Left forelimb (tissue), 1 donor: ENCODE results near the gene SVEP1.
"Not testable (repeated sequence)": the region's sequence is repeated elsewhere in the genome, so short reads cannot be mapped to it uniquely, and the experiment has no call there.

Experiments used
- DNase-seq: peaks from one replicate; pipeline ENCODE4 v3.0.0-alpha.2; 2018; ENCODE audit warnings: low spot score

The SVEP1 gene

GRCh38 chr9:110578575-110579033 is 937 bp downstream of the SVEP1 start:
- DNase-seq, result no peak

DNA sequence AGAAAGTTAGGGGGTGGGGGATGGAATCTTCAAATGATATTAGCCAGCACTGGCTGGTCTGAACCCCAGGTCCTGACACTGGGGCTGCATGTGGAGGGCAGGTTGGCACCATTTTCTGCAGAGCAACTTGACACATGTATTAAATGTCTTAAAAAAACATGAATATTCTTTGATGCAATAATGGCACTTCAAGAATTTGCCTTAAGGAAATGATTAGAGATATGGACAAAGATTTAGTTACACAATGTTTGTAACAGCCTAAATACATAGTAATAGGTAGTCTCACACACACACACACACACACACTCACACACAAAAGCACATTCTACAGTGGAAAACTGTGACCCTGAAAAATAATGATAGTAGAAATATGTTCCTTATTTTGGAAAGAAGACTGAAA is 3.6 kb downstream of the SVEP1 start:
- DNase-seq, result no peak

- no peak for DNase-seq
Measured at GRCh38 chr9:110575169-110575568, 4.4 kb downstream of the SVEP1 start.

DNA sequence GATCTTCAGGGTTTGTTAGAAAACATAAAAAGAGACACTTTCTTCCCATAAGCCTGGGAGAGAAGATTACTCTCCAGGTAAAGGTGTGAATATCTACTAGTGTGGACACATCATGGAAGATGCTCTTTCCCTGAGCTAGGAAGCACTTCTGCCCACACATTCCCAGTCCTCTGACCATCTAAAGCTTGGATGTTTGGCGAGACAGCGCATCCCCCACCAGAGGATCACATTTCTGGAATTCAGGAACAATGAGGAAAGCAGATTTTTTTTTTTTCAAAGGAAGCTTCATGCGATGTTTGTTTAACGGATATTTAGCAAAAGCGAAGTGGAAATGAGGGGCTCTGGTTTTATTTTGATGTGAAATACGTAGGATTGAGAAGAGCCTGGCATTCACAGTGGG is 6.2 kb downstream of the SVEP1 start:
- no peak for DNase-seq

GRCh38 chr9:110571801-110572483 is 7.6 kb downstream of the SVEP1 start:
- no peak for DNase-seq

DNA sequence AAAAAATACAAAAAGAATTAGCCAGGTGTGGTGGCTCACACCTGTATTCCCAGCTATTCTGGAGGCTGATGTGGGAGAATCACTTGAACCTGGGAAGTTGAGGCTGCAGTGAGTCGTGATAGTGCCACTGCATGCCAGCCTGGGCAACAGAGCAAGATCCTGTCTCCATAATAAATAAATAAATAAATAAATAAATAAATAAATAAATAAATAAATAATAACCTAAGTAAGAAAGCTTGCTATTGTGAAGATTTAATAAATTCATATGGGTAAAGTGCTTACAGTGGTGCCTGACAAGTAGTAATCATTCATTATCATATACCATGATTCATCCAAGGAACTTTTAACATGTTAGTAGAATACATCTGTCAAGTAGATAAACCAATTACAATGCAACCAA is 13.4 kb downstream of the SVEP1 start:
- DNase-seq, result no peak

DNA sequence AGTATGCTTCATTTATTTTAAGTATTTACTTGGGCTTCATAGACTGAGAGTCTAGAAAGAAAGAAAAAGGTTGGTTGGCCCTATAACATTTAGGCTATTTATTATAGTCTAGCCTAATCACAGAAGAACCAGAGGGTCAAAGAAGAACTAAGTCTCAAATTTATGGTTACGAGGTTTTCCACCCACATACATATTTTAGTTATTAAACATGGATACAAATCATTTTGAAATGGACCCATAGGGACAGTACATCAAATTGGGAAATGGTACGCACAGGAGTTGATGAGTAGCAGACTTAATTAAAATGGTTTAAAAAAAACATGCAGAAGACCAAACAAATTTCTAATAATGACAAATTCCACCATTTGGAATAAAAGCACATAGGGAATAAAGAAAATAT is 17.7 kb downstream of the SVEP1 start:
- DNase-seq, result no peak

DNA sequence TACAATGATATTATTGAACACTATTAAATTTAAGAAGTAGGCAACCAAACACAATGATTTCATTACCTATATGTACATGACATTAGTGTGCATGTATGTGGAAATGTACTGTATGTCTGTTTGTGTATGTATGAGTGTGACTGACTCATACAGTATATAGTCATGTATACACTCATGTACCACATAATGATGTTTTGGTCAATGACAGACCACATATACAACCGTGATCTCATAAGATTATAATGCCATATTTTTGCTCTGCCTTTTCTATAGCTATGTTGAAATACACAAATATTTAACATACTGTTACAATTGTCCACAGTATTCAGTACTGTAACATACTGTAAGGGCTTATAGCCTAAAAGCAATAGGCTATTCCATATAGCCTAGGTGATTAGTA is 19.7 kb downstream of the SVEP1 start:
- DNase-seq, result no peak

GRCh38 chr9:110555551-110556331 is 23.8 kb downstream of the SVEP1 start:
- no peak for DNase-seq

GRCh38 chr9:110546411-110546871 is 33.1 kb downstream of the SVEP1 start:
- no peak for DNase-seq

DNA sequence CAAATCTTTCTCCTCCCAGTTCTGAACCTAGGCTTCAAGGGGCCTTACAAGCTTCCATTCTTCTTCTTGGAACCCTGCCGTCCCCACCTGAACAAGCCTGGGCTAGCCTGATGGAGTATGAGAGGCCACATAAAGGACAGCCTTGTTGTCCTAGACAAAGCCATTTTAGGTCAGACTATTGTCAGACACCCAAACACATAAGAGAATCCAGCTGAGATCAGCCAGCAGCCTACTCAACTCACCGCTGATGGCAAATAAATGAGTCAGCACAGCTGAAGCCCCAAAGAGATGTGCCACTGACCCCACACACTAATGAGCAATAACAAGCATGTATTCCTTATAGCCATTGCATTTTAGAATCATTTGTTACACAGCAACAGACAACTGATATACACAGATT is 33.8 kb downstream of the SVEP1 start:
- DNase-seq, result no peak

DNA sequence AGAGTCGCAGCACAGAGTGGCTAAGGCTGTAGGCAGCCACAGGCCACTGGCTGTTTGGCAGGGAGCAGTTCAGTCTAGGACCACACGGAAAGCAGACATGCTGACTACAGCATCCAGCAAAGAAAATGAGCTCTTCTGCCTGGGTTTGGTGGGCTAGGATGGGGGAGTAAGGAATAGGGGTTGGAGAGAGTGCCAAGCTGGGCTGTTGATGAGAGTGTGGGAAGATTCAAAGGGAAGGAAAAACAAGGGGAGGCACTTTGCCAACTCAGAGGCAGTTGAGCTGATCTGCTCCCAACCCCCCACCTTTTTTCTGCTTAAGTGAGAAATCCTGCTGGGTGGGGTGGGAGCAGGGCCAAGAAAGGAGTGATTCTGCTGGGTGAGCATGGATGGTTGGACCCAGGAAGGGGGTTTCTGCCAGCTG is 35.9 kb downstream of the SVEP1 start:
- DNase-seq, result no peak

DNA sequence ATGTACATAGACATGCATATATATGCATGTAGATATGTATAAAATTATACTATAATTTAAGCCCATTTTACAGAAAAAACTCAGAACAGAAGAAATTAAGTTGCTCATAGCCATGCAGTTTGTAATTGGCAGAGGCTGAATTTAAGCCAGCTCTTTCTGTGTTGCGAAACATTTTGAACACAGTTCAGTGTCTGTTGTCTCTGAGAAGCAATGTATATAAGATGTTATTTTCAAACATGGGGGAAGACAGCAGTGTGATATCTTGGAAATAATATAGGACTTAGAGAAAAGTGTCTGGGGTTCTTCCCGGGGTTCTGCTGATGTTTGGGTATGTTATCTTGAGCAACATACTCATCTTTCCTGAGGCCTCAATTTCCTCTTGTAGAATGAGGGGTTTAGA is 37.6 kb downstream of the SVEP1 start:
- no peak for DNase-seq

GRCh38 chr9:110538647-110539041 is 40.9 kb downstream of the SVEP1 start:
- no peak for DNase-seq

- no peak for DNase-seq
Measured at GRCh38 chr9:110537841-110538646, 41.5 kb downstream of the SVEP1 start.

DNA sequence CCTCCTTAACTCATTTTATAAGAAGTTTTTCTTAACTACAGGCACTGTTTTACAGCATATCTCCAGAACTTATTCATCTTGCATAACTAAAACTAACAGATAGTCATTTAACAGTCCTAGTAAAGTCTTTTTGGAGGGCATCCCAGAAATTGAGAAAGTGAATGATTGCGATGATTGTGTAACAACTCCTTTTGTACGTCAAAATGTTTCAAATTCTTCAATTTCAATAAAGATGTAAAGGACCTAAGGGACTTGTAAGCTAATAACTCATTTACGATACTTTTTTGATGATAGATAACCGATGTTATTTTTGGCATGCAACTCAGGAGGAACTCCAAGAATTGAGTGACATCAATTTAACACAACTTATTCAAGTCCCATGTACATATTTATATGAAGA is 42.7 kb downstream of the SVEP1 start:
- no peak for DNase-seq

GRCh38 chr9:110534162-110534561 is 45.4 kb downstream of the SVEP1 start:
- not testable (repeated sequence) for DNase-seq

DNA sequence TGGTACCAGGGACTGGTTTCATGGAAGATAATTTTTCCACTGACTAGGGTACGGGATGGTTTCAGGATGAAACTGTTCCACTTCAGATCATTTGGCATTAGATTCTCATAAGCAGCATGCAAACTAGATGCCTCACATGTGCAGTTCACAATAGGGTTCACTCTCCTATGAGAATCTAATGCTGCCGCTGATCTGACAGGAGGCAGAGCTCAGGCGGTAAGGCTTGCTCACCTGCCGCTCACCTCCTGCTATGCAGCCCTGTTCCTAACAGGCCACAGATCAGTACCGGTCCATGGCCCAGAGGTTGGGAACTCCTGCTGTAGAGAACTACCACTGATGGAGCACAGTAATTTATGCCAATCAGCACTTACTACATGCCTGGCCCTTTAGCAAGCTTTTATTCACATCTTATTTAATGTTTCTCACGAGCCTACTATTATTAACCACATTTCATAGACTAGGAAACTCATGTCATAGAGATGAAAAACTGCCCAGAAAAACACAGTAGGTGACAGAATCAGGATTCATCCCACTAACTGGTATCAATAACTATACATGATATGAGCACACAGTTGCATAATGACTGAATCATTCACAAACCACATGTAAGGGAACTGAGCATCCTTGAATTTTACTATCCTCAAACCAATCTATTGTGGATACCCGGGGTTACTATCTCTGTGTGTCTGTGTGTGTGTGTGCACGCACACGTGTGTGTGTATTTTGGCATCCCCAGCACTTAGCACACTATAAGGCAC is 46.5 kb downstream of the SVEP1 start:
- DNase-seq, result no peak

DNA sequence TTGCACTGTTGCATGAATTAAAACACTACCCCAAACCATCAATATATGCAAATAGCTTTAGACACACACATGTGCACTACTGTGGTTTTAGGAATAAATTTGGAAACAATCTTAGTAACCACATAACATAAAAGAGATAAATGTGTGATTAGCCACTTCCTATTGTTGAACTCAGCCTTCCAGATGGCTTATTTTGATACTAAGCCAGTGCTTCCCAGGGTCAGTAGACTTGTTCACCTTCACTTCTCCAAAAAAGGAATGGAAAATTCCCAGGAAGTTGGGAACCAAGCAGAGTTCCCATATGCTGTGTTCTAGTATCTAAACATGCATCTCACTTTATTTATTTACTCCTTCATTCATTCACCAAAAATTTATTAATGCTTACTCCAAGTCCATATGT is 47.8 kb downstream of the SVEP1 start:
- DNase-seq, result no peak

GRCh38 chr9:110531241-110531640 is 48.3 kb downstream of the SVEP1 start:
- not testable (repeated sequence) for DNase-seq

DNA sequence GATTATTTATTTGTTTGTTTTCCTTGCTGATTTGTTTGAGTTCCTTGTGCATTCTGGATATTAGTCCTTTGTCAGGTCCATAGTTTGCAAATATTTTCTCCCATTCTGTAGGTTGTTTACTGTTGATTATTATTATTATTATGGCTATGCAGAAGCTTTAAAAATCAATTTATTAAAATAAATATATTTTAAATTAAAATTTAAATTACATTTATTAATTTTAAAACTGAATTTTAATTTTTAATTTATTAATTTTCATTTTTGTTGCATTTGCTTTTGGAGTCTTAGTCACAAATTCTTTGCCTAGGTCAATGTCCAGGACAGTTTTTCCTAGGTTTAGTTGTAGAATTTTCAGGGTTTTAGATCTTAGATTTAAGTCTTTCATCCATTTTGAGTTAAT is 50.9 kb downstream of the SVEP1 start:
- DNase-seq, result no peak

DNA sequence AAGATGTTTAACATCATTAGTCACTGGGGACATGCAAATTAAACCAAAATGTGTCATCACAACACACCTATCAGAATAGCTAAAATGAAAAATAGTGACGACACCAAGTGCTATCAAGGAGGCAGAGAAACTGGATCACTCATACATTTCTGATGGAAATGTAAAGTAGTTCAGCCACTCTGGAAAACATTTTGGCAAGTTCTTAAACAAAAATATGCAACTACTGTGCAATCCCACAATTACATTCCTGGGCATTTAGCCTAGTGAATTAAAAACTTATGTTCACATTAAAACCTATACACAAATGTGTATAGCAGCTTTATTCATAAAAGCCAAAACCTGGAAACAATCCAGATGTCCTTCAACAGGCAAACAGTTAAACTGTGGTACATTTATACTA is 53.1 kb downstream of the SVEP1 start:
- DNase-seq, result no peak
